PC-9 (cell line): Measurements from ENCODE around the gene GET3. TPM values are rescaled to one million over a fixed set of nuclear protein-coding genes. Genes with fewer than 3 reads are reported as not detected.
A peak's percentile ranks its signal among the peaks of the same experiment; 100 is the strongest.

ENCODE experiments used
- BruUV-seq: library from RNA; stranded (reverse); fragments of 400-500 nt; replicated peaks from 2 replicates; lab custom pipeline; 2021; lab: Mats Ljungman, UMichigan
- CTCF ChIA-PET: fragments of 300-600 bp; sonication (Branson Sonifier 250); formaldehyde crosslinking; loops from one replicate; lab custom pipeline; 2022; ENCODE audit warnings: antibody characterized with exemption; lab: Charles Lee
- POLR2A ChIA-PET: fragments of 300-600 bp; sonication (Branson Sonifier 250); formaldehyde crosslinking; loops from one replicate; lab custom pipeline; 2022; ENCODE audit warnings: antibody characterized with exemption; ENCODE audit not compliant: unreplicated experiment; lab: Charles Lee
- DNase-seq, 2 experiments: peaks; one replicate each; pipeline versions ENCODE4 v3.0.0 to v3.0.0-alpha.2; 2015 to 2022; ENCODE audit warnings: mixed read lengths in 1 of 2
- H2AFZ ChIP-seq: fragments of 200-600 bp; sonication (generic); 2 replicates; pipeline ENCODE4 v1.8.1; 2017; ENCODE audit warnings: antibody characterized with exemption
- H3F3A ChIP-seq: fragments of 200-600 bp; sonication (generic); 2 replicates; pipeline ENCODE4 v1.8.1; 2017; ENCODE audit warnings: antibody characterized with exemption, mild to moderate bottlenecking, low read depth; ENCODE audit not compliant: insufficient read depth
- H3K27ac ChIP-seq: fragments of 200-600 bp; sonication (generic); 2 replicates; pipeline ENCODE4 v1.6.1; 2016; ENCODE audit warnings: mixed run types
- H3K27me3 ChIP-seq: fragments of 200-600 bp; sonication (generic); 2 replicates; pipeline ENCODE4 v1.6.1; 2016; ENCODE audit warnings: low read depth, mixed run types; ENCODE audit not compliant: insufficient read depth
- H3K36me3 ChIP-seq: fragments of 200-600 bp; sonication (generic); 2 replicates; pipeline ENCODE4 v1.6.1; 2016; ENCODE audit warnings: low read depth, mixed run types
- H3K4me1 ChIP-seq: fragments of 200-600 bp; sonication (generic); replicated peaks from 2 replicates; pipeline ENCODE4 v1.6.1; 2016; ENCODE audit warnings: mixed run types; ENCODE audit not compliant: insufficient read depth
- H3K4me2 ChIP-seq: fragments of 200-600 bp; sonication (generic); 2 replicates; pipeline ENCODE4 v1.6.1; 2017; ENCODE audit warnings: mixed run types
- H3K4me3 ChIP-seq: fragments of 200-600 bp; sonication (generic); 2 replicates; pipeline ENCODE4 v1.6.1; 2016; ENCODE audit warnings: mixed run types
- H3K79me2 ChIP-seq: fragments of 200-600 bp; sonication (generic); 2 replicates; pipeline ENCODE4 v1.6.1; 2017; ENCODE audit warnings: low read depth, mixed run types
- H3K9me2 ChIP-seq: fragments of 200-600 bp; sonication (generic); 2 replicates; pipeline ENCODE4 v1.8.1; 2017; ENCODE audit warnings: mild to moderate bottlenecking; ENCODE audit not compliant: insufficient read depth
- H3K9me3 ChIP-seq: fragments of 200-600 bp; sonication (generic); 2 replicates; pipeline ENCODE4 v1.8.1; 2016; ENCODE audit warnings: low read depth; ENCODE audit not compliant: insufficient read depth
- H4K20me1 ChIP-seq: fragments of 200-600 bp; sonication (generic); 2 replicates; pipeline ENCODE4 v1.8.1; 2017; ENCODE audit not compliant: insufficient read depth
- CTCF ChIP-seq: fragments of 200-600 bp; sonication (generic); conservative IDR thresholded peaks from 2 replicates; pipeline ENCODE4 v1.6.1; 2017; ENCODE audit warnings: mixed run types, antibody characterized with exemption, mild to moderate bottlenecking, moderate library complexity
- EZH2 ChIP-seq: fragments of 200-600 bp; sonication (generic); IDR thresholded peaks from 2 replicates; pipeline ENCODE4 v1.8.0; 2017; ENCODE audit warnings: antibody characterized with exemption, low read depth
- intact Hi-C: fragments of 100-400 bp; cut with micrococcal nuclease; formaldehyde crosslinking; loops from one replicate; pipeline ENCODE4 v1.10.0; 2022; ENCODE audit not compliant: unreplicated experiment
- total RNA-seq: library from RNA; stranded (reverse); gene quantifications from 2 replicates; pipeline ENCODE4 v1.2.3, GENCODE V29; 2021

The GET3 gene
- total RNA-seq, 1 experiment from 2014 or later: 81.9 TPM

- peak overlapping the region; percentile 91 for H3K4me2 ChIP-seq
- intact Hi-C loops: loop anchor here (5.0 to 10.0 kb wide), 2 partner anchors 377 to 1059 kb away; no protein-coding TSS in a partner anchor
- no peak for TF ChIP-seq EZH2
- TF ChIP-seq CTCF: no peak
- peaks cover 76% of the 10 kb centered on the region for H3F3A ChIP-seq
- H3K79me2 ChIP-seq: peaks cover 33% of the 10 kb centered on the region
- peak overlapping the region; percentile 86 for H3K27ac ChIP-seq
- H4K20me1 ChIP-seq: no peaks in the 10 kb centered on the region
- ChIA-PET POLR2A (no interaction called here), CTCF (no interaction called here)
- H3K9me3 ChIP-seq: no peaks in the 10 kb centered on the region
- H3K4me1 ChIP-seq: peaks cover 78% of the 10 kb centered on the region
- no peaks in the 10 kb centered on the region for H3K9me2 ChIP-seq
- H3K27me3 ChIP-seq: no peaks in the 10 kb centered on the region
- peak overlapping the region; percentile 37; the same call in 1 of the 2 replicates for H3K4me3 ChIP-seq
- peak in 1 of 2 experiments; percentile 44 for DNase-seq
- no TSS peak for BruUV-seq
- H2AFZ ChIP-seq: no peak overlapping the region
- no peaks in the 10 kb centered on the region for H3K36me3 ChIP-seq
Measured at GRCh38 chr19:12785431-12786031, 48.2 kb downstream of the GET3 start.

GRCh38 chr19:12786141-12786870 is 49.0 kb downstream of the GET3 start:
- Histone ChIP-seq H3K27ac (peak overlapping the region; percentile 86), H3K27me3 (no peaks in the 10 kb centered on the region), H3K9me2 (no peaks in the 10 kb centered on the region), H3F3A (peaks cover 81% of the 10 kb centered on the region), H3K36me3 (no peaks in the 10 kb centered on the region), H2AFZ (no peak overlapping the region), H4K20me1 (no peaks in the 10 kb centered on the region), H3K79me2 (peaks cover 33% of the 10 kb centered on the region), H3K4me2 (peak overlapping the region; percentile 91), H3K9me3 (no peaks in the 10 kb centered on the region), H3K4me1 (peaks cover 83% of the 10 kb centered on the region), H3K4me3 (peak overlapping the region; percentile 37; the same call in 1 of the 2 replicates)
- TF ChIP-seq CTCF (no peak), EZH2 (no peak)
- BruUV-seq: no TSS peak
- peak; percentile 94 to 98 for DNase-seq
- intact Hi-C loops: loop anchor here (5.0 to 10.0 kb wide), 2 partner anchors 376 to 1058 kb away; no protein-coding TSS in a partner anchor
- CTCF ChIA-PET: no interaction called here
- POLR2A ChIA-PET: interaction anchor here (0.5 to 0.6 kb wide), 2 partner anchors 9 to 64 kb away, joined by 3 to 6 read pairs; no protein-coding TSS in a partner anchor

GRCh38 chr19:12786952-12787351 is 49.7 kb downstream of the GET3 start:
- H2AFZ ChIP-seq: no peak overlapping the region
- no peaks in the 10 kb centered on the region for H3K36me3 ChIP-seq
- no peak for DNase-seq
- intact Hi-C loops: loop anchor here (5.0 to 10.0 kb wide), 2 partner anchors 375 to 1058 kb away; no protein-coding TSS in a partner anchor
- TF ChIP-seq CTCF: no peak
- TF ChIP-seq EZH2: no peak
- H3K27me3 ChIP-seq: no peaks in the 10 kb centered on the region
- H3K4me1 ChIP-seq: peaks cover 77% of the 10 kb centered on the region
- no TSS peak for BruUV-seq
- peaks cover 81% of the 10 kb centered on the region for H3F3A ChIP-seq
- ChIA-PET CTCF (no interaction called here), POLR2A (interaction anchor here (0.6 to 0.7 kb wide), 2 partner anchors 65 to 86 kb away, joined by 3 to 6 read pairs; no protein-coding TSS in a partner anchor)
- H3K27ac ChIP-seq: peak overlapping the region; percentile 86
- H3K9me3 ChIP-seq: no peaks in the 10 kb centered on the region
- H3K4me2 ChIP-seq: peak overlapping the region; percentile 91
- peak overlapping the region; percentile 37; the same call in 1 of the 2 replicates for H3K4me3 ChIP-seq
- no peaks in the 10 kb centered on the region for H3K9me2 ChIP-seq
- H3K79me2 ChIP-seq: peaks cover 37% of the 10 kb centered on the region
- peaks cover 5% of the 10 kb centered on the region for H4K20me1 ChIP-seq
